ENCODE measurements around the gene PPP2R5C.
"Not testable (repeated sequence)": the region's sequence is repeated elsewhere in the genome, so short reads cannot be mapped to it uniquely, and the experiment has no call there.

PPP2R5C gene

GRCh38 chr14:101721111-101721510 lies 40.4 kb upstream of the PPP2R5C start:
- no peaks in the 10 kb centered on the region for H3K36me3 Mint-ChIP-seq
- DNase-seq, result no peak
- peaks cover 48% of the 10 kb centered on the region for H3K4me1 Mint-ChIP-seq
- H3K9me3 Mint-ChIP-seq, result no peaks in the 10 kb centered on the region
- CTCF ChIA-PET, result interaction anchor here (1.0 to 2.6 kb wide), 3 partner anchors 11 to 16 kb away, joined by 3 to 16 read pairs (median 3); no protein-coding TSS in a partner anchor
- H3K27ac Mint-ChIP-seq, result peak overlapping the region; percentile 100
- no peaks in the 10 kb centered on the region for H3K27me3 Mint-ChIP-seq
- H3K4me3 Mint-ChIP-seq, result no peak overlapping the region

- CTCF ChIA-PET, result interaction anchor here (0.7 to 2.6 kb wide), 7 partner anchors 9 to 49 kb away, joined by 3 to 16 read pairs (median 3); no protein-coding TSS in a partner anchor
- Mint-ChIP-seq H3K27ac (peak overlapping the region; percentile 100), H3K9me3 (no peaks in the 10 kb centered on the region), H3K4me3 (peak overlapping the region; percentile 70), H3K36me3 (no peaks in the 10 kb centered on the region), H3K27me3 (peaks cover 3% of the 10 kb centered on the region), H3K4me1 (peaks cover 50% of the 10 kb centered on the region)
- peak; percentile 84 for DNase-seq
Observed at GRCh38 chr14:101721951-101722661, 39.4 kb upstream of the PPP2R5C start.

GRCh38 chr14:101723061-101723595 lies 38.4 kb upstream of the PPP2R5C start:
- peak overlapping the region; percentile 54 for H3K4me3 Mint-ChIP-seq
- H3K27me3 Mint-ChIP-seq, result peaks cover 5% of the 10 kb centered on the region
- peaks cover 49% of the 10 kb centered on the region for H3K4me1 Mint-ChIP-seq
- no peaks in the 10 kb centered on the region for H3K36me3 Mint-ChIP-seq
- H3K9me3 Mint-ChIP-seq, result peaks cover under 1% of the 10 kb centered on the region
- CTCF ChIA-PET, result interaction anchor here (1.0 to 2.6 kb wide), 3 partner anchors 8 to 48 kb away, joined by 3 to 16 read pairs (median 4); no protein-coding TSS in a partner anchor
- peak overlapping the region; percentile 100 for H3K27ac Mint-ChIP-seq
- no peak for DNase-seq

- H3K4me3 Mint-ChIP-seq, CTCF ChIA-PET, DNase-seq, H3K27me3 Mint-ChIP-seq, H3K36me3 Mint-ChIP-seq, H3K9me3 Mint-ChIP-seq, H3K27ac Mint-ChIP-seq: not testable (repeated sequence)
- peaks cover 43% of the 10 kb centered on the region for H3K4me1 Mint-ChIP-seq
Observed at GRCh38 chr14:101725652-101726051, 35.9 kb upstream of the PPP2R5C start.

- peaks cover 45% of the 10 kb centered on the region for H3K4me1 Mint-ChIP-seq
- no peaks in the 10 kb centered on the region for H3K36me3 Mint-ChIP-seq
- H3K9me3 Mint-ChIP-seq, result peaks cover 3% of the 10 kb centered on the region
- H3K27me3 Mint-ChIP-seq, result peaks cover 5% of the 10 kb centered on the region
- H3K4me3 Mint-ChIP-seq, result no peak overlapping the region
- CTCF ChIA-PET, result interaction anchor here (0.9 kb wide), 1 partner anchor 44 kb away, joined by 3 read pairs; no protein-coding TSS in a partner anchor
- H3K27ac Mint-ChIP-seq, result no peak overlapping the region
- no peak for DNase-seq
Observed at GRCh38 chr14:101726295-101726953, 35.1 kb upstream of the PPP2R5C start.

GRCh38 chr14:101726954-101727302 lies 34.6 kb upstream of the PPP2R5C start:
- Mint-ChIP-seq H3K4me1 (peaks cover 45% of the 10 kb centered on the region), H3K27me3 (peaks cover 5% of the 10 kb centered on the region), H3K36me3 (peaks cover 3% of the 10 kb centered on the region), H3K4me3 (no peak overlapping the region), H3K27ac (no peak overlapping the region), H3K9me3 (peaks cover 3% of the 10 kb centered on the region)
- no peak for DNase-seq
- CTCF ChIA-PET, result interaction anchor here (0.9 kb wide), 1 partner anchor 44 kb away, joined by 3 read pairs; no protein-coding TSS in a partner anchor

- H3K4me3 Mint-ChIP-seq, result no peak overlapping the region
- CTCF ChIA-PET, result no interaction called here
- no peak for DNase-seq
- H3K4me1 Mint-ChIP-seq, result peaks cover 44% of the 10 kb centered on the region
- no peak overlapping the region for H3K27ac Mint-ChIP-seq
- peaks cover 5% of the 10 kb centered on the region for H3K27me3 Mint-ChIP-seq
- H3K36me3 Mint-ChIP-seq, result peaks cover 4% of the 10 kb centered on the region
- peaks cover 3% of the 10 kb centered on the region for H3K9me3 Mint-ChIP-seq
Observed at GRCh38 chr14:101727611-101728366, 33.7 kb upstream of the PPP2R5C start.

GRCh38 chr14:101728367-101728742 lies 33.2 kb upstream of the PPP2R5C start:
- Mint-ChIP-seq H3K4me3 (no peak overlapping the region), H3K4me1 (peaks cover 45% of the 10 kb centered on the region), H3K27me3 (peaks cover 5% of the 10 kb centered on the region), H3K27ac (no peak overlapping the region), H3K9me3 (peaks cover 3% of the 10 kb centered on the region), H3K36me3 (peaks cover 4% of the 10 kb centered on the region)
- CTCF ChIA-PET, result interaction anchor here (1.2 kb wide), 1 partner anchor 42 kb away, joined by 3 read pairs; no protein-coding TSS in a partner anchor
- DNase-seq, result no peak

- Mint-ChIP-seq H3K4me1 (peaks cover 51% of the 10 kb centered on the region), H3K27ac (no peak overlapping the region), H3K4me3 (no peak overlapping the region), H3K27me3 (peaks cover 5% of the 10 kb centered on the region), H3K36me3 (peaks cover 6% of the 10 kb centered on the region), H3K9me3 (peaks cover 3% of the 10 kb centered on the region)
- DNase-seq, result no peak
- CTCF ChIA-PET, result interaction anchor here (1.2 kb wide), 1 partner anchor 41 kb away, joined by 3 read pairs; no protein-coding TSS in a partner anchor
Observed at GRCh38 chr14:101729382-101729781, 32.1 kb upstream of the PPP2R5C start.

GRCh38 chr14:101730157-101730556 lies 31.4 kb upstream of the PPP2R5C start:
- CTCF ChIA-PET, result interaction anchor here (0.9 to 1.7 kb wide), 3 partner anchors 8 to 30 kb away, joined by 3 to 8 read pairs (median 4); no protein-coding TSS in a partner anchor
- Mint-ChIP-seq H3K4me1 (peaks cover 51% of the 10 kb centered on the region), H3K4me3 (peak overlapping the region; percentile 58), H3K27ac (peak overlapping the region; percentile 99)
- H3K9me3 Mint-ChIP-seq, H3K36me3 Mint-ChIP-seq, DNase-seq, H3K27me3 Mint-ChIP-seq: not testable (repeated sequence)

GRCh38 chr14:101730626-101731186 lies 30.8 kb upstream of the PPP2R5C start:
- Mint-ChIP-seq H3K27ac (peak overlapping the region; percentile 99), H3K36me3 (peaks cover 6% of the 10 kb centered on the region)

GRCh38 chr14:101731187-101732080 lies 30.1 kb upstream of the PPP2R5C start:
- Mint-ChIP-seq H3K4me3 (peak overlapping the region; percentile 58), H3K9me3 (peaks cover 3% of the 10 kb centered on the region), H3K4me1 (peaks cover 51% of the 10 kb centered on the region), H3K36me3 (peaks cover 6% of the 10 kb centered on the region), H3K27ac (peak overlapping the region; percentile 99), H3K27me3 (peaks cover 5% of the 10 kb centered on the region)
- DNase-seq, result peak; percentile 87
- CTCF ChIA-PET, result interaction anchor here (0.9 to 1.7 kb wide), 4 partner anchors 9 to 29 kb away, joined by 3 to 8 read pairs (median 4); no protein-coding TSS in a partner anchor

More at GRCh38 chr14:101730626-101731186, 30.8 kb upstream of the PPP2R5C start:
- DNase-seq, result no peak
- Mint-ChIP-seq H3K4me3 (peak overlapping the region; percentile 58), H3K4me1 (peaks cover 51% of the 10 kb centered on the region), H3K9me3 (peaks cover 3% of the 10 kb centered on the region), H3K27me3 (peaks cover 5% of the 10 kb centered on the region)
- CTCF ChIA-PET, result interaction anchor here (0.9 to 1.7 kb wide), 3 partner anchors 8 to 30 kb away, joined by 3 to 8 read pairs (median 4); no protein-coding TSS in a partner anchor

Measured in activated naive CD4-positive, alpha-beta T cell treated with anti-CD3 and anti-CD28 coated beads, Interleukin-2, amount 10 ng/mL, durations not matched to agents 7 days and 5 days (primary cell).